Parathyroid adenoma (tissue), 2 donors: ENCODE measurements around the gene RNF5.
"Not testable (repeated sequence)": the region's sequence is repeated elsewhere in the genome, so short reads cannot be mapped to it uniquely, and the experiment has no call there.

Source experiments
- H2AFZ ChIP-seq: fragments of 300-600 bp; sonication (generic); one replicate; pipeline ENCODE4 v1.7.0; 2017; ENCODE audit warnings: antibody characterized with exemption, mild to moderate bottlenecking
- H3K27ac ChIP-seq: fragments of 300-600 bp; sonication (generic); one replicate; pipeline ENCODE4 v1.7.0; 2017
- H3K27me3 ChIP-seq: fragments of 300-600 bp; sonication (generic); one replicate; pipeline ENCODE4 v1.7.0; 2017; ENCODE audit warnings: low read length; ENCODE audit not compliant: control insufficient read depth, insufficient read depth
- H3K36me3 ChIP-seq: fragments of 300-600 bp; sonication (generic); one replicate; pipeline ENCODE4 v1.7.0; 2017; ENCODE audit warnings: low read length; ENCODE audit not compliant: control insufficient read depth, insufficient read depth
- H3K4me1 ChIP-seq: fragments of 300-600 bp; sonication (generic); one replicate; pipeline ENCODE4 v1.7.0; 2017; ENCODE audit warnings: control low read depth
- H3K4me2 ChIP-seq: fragments of 300-600 bp; sonication (generic); one replicate; pipeline ENCODE4 v1.7.0; 2017; ENCODE audit warnings: low read length
- H3K4me3 ChIP-seq: fragments of 300-600 bp; sonication (generic); one replicate; pipeline ENCODE4 v1.7.0; 2017; ENCODE audit warnings: low read depth, low read length
- H3K79me2 ChIP-seq: fragments of 300-600 bp; sonication (generic); one replicate; pipeline ENCODE4 v1.7.0; 2017; ENCODE audit warnings: control low read depth
- H3K9ac ChIP-seq: fragments of 300-600 bp; sonication (generic); one replicate; pipeline ENCODE4 v1.7.0; 2017; ENCODE audit warnings: mild to moderate bottlenecking
- H3K9me3 ChIP-seq: fragments of 300-600 bp; sonication (generic); one replicate; pipeline ENCODE4 v1.7.0; 2017; ENCODE audit warnings: low read length; ENCODE audit not compliant: control insufficient read depth
- CTCF ChIP-seq: fragments of 300-600 bp; sonication (generic); IDR thresholded peaks from one replicate; pipeline ENCODE4 v1.7.0; 2017; ENCODE audit warnings: antibody characterized with exemption, mild to moderate bottlenecking
- donor health status: primary hyperparathyroidism.

Gene RNF5

GRCh38 chr6:32190054-32190851, 12.0 kb downstream of the RNF5 start, which contains the start of gene PBX2:
TSS of gene PBX2 (minus strand) at chr6:32190202. CDS start at chr6:32189915, 287 bp downstream.
- TF ChIP-seq CTCF: no peak
- Histone ChIP-seq H3K4me2 (peak within 1 kb of the TSS; percentile 84), H3K9ac (peak within 1 kb of the TSS; percentile 42), H3K9me3 (no peaks in the 10 kb centered on the region), H3K27ac (peak within 1 kb of the TSS; percentile 85), H3K36me3 (no peaks in the 10 kb centered on the region), H3K4me1 (peaks cover 7% of the 10 kb centered on the region), H2AFZ (peak within 1 kb of the TSS; percentile 70), H3K27me3 (no peaks in the 10 kb centered on the region), H3K4me3 (peak within 1 kb of the TSS; percentile 72), H3K79me2 (peaks cover 4% of the 10 kb centered on the region)

- Histone ChIP-seq H3K4me3 (peak overlapping the region; percentile 72), H3K27ac (peak overlapping the region; percentile 85), H3K9ac (no peak overlapping the region), H3K36me3 (no peaks in the 10 kb centered on the region), H3K27me3 (no peaks in the 10 kb centered on the region), H3K9me3 (no peaks in the 10 kb centered on the region), H3K4me1 (peaks cover 7% of the 10 kb centered on the region), H3K79me2 (peaks cover 4% of the 10 kb centered on the region), H3K4me2 (no peak overlapping the region), H2AFZ (peak overlapping the region; percentile 38)
- no peak for TF ChIP-seq CTCF
Measured at GRCh38 chr6:32190911-32191677, 12.9 kb downstream of the RNF5 start.

GRCh38 chr6:32191696-32192607, 13.7 kb downstream of the RNF5 start:
- Histone ChIP-seq H3K79me2 (peaks cover 4% of the 10 kb centered on the region), H3K4me2 (peak overlapping the region; percentile 12), H3K27me3 (no peaks in the 10 kb centered on the region), H3K36me3 (no peaks in the 10 kb centered on the region), H3K9me3 (no peaks in the 10 kb centered on the region), H3K9ac (no peak overlapping the region), H3K4me3 (peak overlapping the region; percentile 13), H2AFZ (no peak overlapping the region), H3K4me1 (peaks cover 7% of the 10 kb centered on the region), H3K27ac (peak overlapping the region; percentile 85)
- TF ChIP-seq CTCF: no peak

GRCh38 chr6:32192608-32193039, 14.4 kb downstream of the RNF5 start, which contains the start of gene GPSM3:
TSS of gene GPSM3 (minus strand) at chr6:32192643. CDS start at chr6:32192513, 130 bp downstream.
- Histone ChIP-seq H3K27ac (peak within 1 kb of the TSS; percentile 85), H2AFZ (no peak within 1 kb of the TSS), H3K27me3 (no peaks in the 10 kb centered on the region), H3K4me2 (peak within 1 kb of the TSS; percentile 43), H3K4me1 (peaks cover 7% of the 10 kb centered on the region), H3K4me3 (peak within 1 kb of the TSS; percentile 13), H3K79me2 (peaks cover 4% of the 10 kb centered on the region), H3K36me3 (no peaks in the 10 kb centered on the region), H3K9ac (no peak within 1 kb of the TSS), H3K9me3 (no peaks in the 10 kb centered on the region)
- no peak for TF ChIP-seq CTCF

GRCh38 chr6:32193096-32193495, 14.9 kb downstream of the RNF5 start:
- H3K79me2 ChIP-seq, H3K36me3 ChIP-seq, H3K4me3 ChIP-seq, H2AFZ ChIP-seq, H3K9me3 ChIP-seq, H3K4me1 ChIP-seq, H3K27me3 ChIP-seq, H3K9ac ChIP-seq: not testable (repeated sequence)
- H3K4me2 ChIP-seq: peak overlapping the region; percentile 43
- H3K27ac ChIP-seq: peak overlapping the region; percentile 13
